HEK293 (cell line): ENCODE data around the gene MS4A10.

Experiments
- CTCF ChIA-PET: fragments of 350-600 bp; formaldehyde crosslinking; extraction: SDS; loops from one replicate; lab custom pipeline; 2021; ENCODE audit warnings: antibody characterized with exemption; lab: Yijun Ruan, JAX
- POLR2A ChIA-PET: fragments of 300-600 bp; formaldehyde crosslinking; extraction: SDS; loops from one replicate; lab custom pipeline; 2020; ENCODE audit warnings: antibody characterized with exemption, inconsistent platforms; lab: Yijun Ruan, JAX
- H3K27ac ChIP-seq: fragments of 200-500 bp; sonication (Bioruptor generic); 2 replicates; pipeline ENCODE4 v1.5.1; 2014; ENCODE audit warnings: low read depth, low read length, control low read depth, inconsistent platforms; ENCODE audit errors: extremely low read depth
- H3K36me3 ChIP-seq, 2 experiments: fragments of 200-500 bp in 1 of 2; sonication (Bioruptor generic) in 1 of 2; 1 replicate in 1 of 2; 2 replicates in 1 of 2; pipeline ENCODE4 v1.5.1; 2014 to 2017; ENCODE audit warnings: inconsistent platforms in 2 of 2, low read length in 2 of 2; ENCODE audit not compliant: control insufficient read depth in 2 of 2, insufficient read depth in 1 of 2
- H3K4me1 ChIP-seq: fragments of 200-500 bp; sonication (Bioruptor generic); 2 replicates; pipeline ENCODE4 v1.5.1; 2014; ENCODE audit warnings: mild to moderate bottlenecking, low read length, inconsistent platforms; ENCODE audit not compliant: control insufficient read depth, insufficient read depth
- H3K4me3 ChIP-seq: 2 replicates; pipeline ENCODE4 v1.5.1; 2011; ENCODE audit warnings: low read depth, mild to moderate bottlenecking, control low read depth, low read length, moderate library complexity
- H3K9me3 ChIP-seq: fragments of 200-500 bp; sonication (Bioruptor generic); 2 replicates; pipeline ENCODE4 v1.5.1; 2014; ENCODE audit warnings: low read depth, low read length, inconsistent platforms; ENCODE audit not compliant: control insufficient read depth, insufficient read depth
- KLF16 ChIP-seq: fragments of 450-650 bp; formaldehyde crosslinking; IDR thresholded peaks from 2 replicates; pipeline ENCODE4 v1.5.1; 2017; ENCODE audit warnings: missing biosample characterization, missing genetic modification characterization
- KLF8 ChIP-seq: fragments of 450-650 bp; formaldehyde crosslinking; IDR thresholded peaks from 2 replicates; pipeline ENCODE4 v1.5.1; 2016; ENCODE audit warnings: missing biosample characterization, missing genetic modification characterization
- PRDM4 ChIP-seq: fragments of 450-650 bp; formaldehyde crosslinking; IDR thresholded peaks from 2 replicates; pipeline ENCODE4 v1.5.1; 2017; ENCODE audit warnings: missing biosample characterization, missing genetic modification characterization
- SCRT2 ChIP-seq: fragments of 450-650 bp; formaldehyde crosslinking; IDR thresholded peaks from 2 replicates; pipeline ENCODE4 v1.5.1; 2016; ENCODE audit warnings: missing biosample characterization, missing genetic modification characterization
- ZBTB10 ChIP-seq: fragments of 450-650 bp; formaldehyde crosslinking; IDR thresholded peaks from 2 replicates; pipeline ENCODE4 v1.5.1; 2016; ENCODE audit warnings: missing biosample characterization, missing genetic modification characterization
- ZBTB11 ChIP-seq: fragments of 450-650 bp; formaldehyde crosslinking; conservative IDR thresholded peaks from 2 replicates; pipeline ENCODE4 v1.5.1; 2016; ENCODE audit warnings: low read depth, missing biosample characterization, missing genetic modification characterization
- ZBTB20 ChIP-seq: fragments of 450-650 bp; formaldehyde crosslinking; IDR thresholded peaks from 2 replicates; pipeline ENCODE4 v1.5.1; 2016; ENCODE audit warnings: missing biosample characterization, missing genetic modification characterization
- ZNF416 ChIP-seq: fragments of 450-650 bp; formaldehyde crosslinking; IDR thresholded peaks from 2 replicates; pipeline ENCODE4 v1.5.1; 2016; ENCODE audit warnings: missing biosample characterization, missing genetic modification characterization
- ZNF513 ChIP-seq: fragments of 450-650 bp; IDR thresholded peaks from 2 replicates; pipeline ENCODE4 v1.5.1; 2018; ENCODE audit warnings: missing biosample characterization, missing genetic modification characterization
- ZNF549 ChIP-seq: fragments of 450-650 bp; IDR thresholded peaks from 2 replicates; pipeline ENCODE4 v1.5.1; 2018; ENCODE audit warnings: missing biosample characterization, missing genetic modification characterization, mild to moderate bottlenecking, inconsistent platforms, moderate library complexity
- ZNF561 ChIP-seq: fragments of 450-650 bp; IDR thresholded peaks from 2 replicates; pipeline ENCODE4 v1.5.1; 2018; ENCODE audit warnings: missing biosample characterization, missing genetic modification characterization, borderline replicate concordance
- ZNF600 ChIP-seq: fragments of 450-650 bp; formaldehyde crosslinking; IDR thresholded peaks from 2 replicates; pipeline ENCODE4 v1.5.1; 2016; ENCODE audit warnings: missing biosample characterization, missing genetic modification characterization

MS4A10 gene

GRCh38 chr11:60762851-60763691, 22.1 kb upstream of the MS4A10 start (continued):
- no peak for TF ChIP-seq ZBTB11 (tag by site-specific recombination)

GRCh38 chr11:60763692-60764369, 21.3 kb upstream of the MS4A10 start:
- Histone ChIP-seq H3K36me3 (no peaks in the 10 kb centered on the region), H3K4me3 (no peak overlapping the region), H3K27ac (no peak overlapping the region)
- CTCF ChIA-PET, result interaction anchor here (1.1 to 5.2 kb wide), 8 partner anchors 7 to 62 kb away, joined by 4 to 34 read pairs (median 6); partner anchors contain the start of gene MS4A15
- TF ChIP-seq KLF16 (tag by site-specific recombination) (no peak), ZNF561 (tag by site-specific recombination) (no peak)
- TF ChIP-seq, all 188 proteins: peak for 0
- no peaks in the 10 kb centered on the region for H3K4me1 ChIP-seq
- POLR2A ChIA-PET, result interaction anchor here (1.1 to 1.5 kb wide), 2 partner anchors 11 to 150 kb away, joined by 3 read pairs; partner anchors contain the start of gene TMEM109
- no peaks in the 10 kb centered on the region for H3K9me3 ChIP-seq

GRCh38 chr11:60764879-60765278, 20.3 kb upstream of the MS4A10 start:
- Histone ChIP-seq H3K4me1 (no peaks in the 10 kb centered on the region), H3K36me3 (no peaks in the 10 kb centered on the region), H3K27ac (no peak overlapping the region), H3K9me3 (no peaks in the 10 kb centered on the region), H3K4me3 (no peak overlapping the region)
- ChIA-PET POLR2A (interaction anchor here (1.5 kb wide), 1 partner anchor 149 kb away, joined by 3 read pairs; the partner anchor contains the start of gene TMEM109), CTCF (interaction anchor here (0.6 to 5.2 kb wide), 5 partner anchors 8 to 36 kb away, joined by 5 to 34 read pairs (median 7); partner anchors contain the start of gene MS4A15)
- TF ChIP-seq ZBTB10 (tag by site-specific recombination), result no peak
- TF ChIP-seq ZNF549, result peak; percentile 51
- no peak for TF ChIP-seq ZNF416 (tag by site-specific recombination)
- no peak for TF ChIP-seq SCRT2 (tag by site-specific recombination)

GRCh38 chr11:60765355-60765754, 19.8 kb upstream of the MS4A10 start:
- ChIA-PET CTCF (interaction anchor here (0.6 to 5.2 kb wide), 7 partner anchors 8 to 420 kb away, joined by 3 to 34 read pairs (median 5); partner anchors contain the start of gene MS4A15), POLR2A (interaction anchor here (1.5 kb wide), 1 partner anchor 148 kb away, joined by 3 read pairs; the partner anchor contains the start of gene TMEM109)
- H3K4me1 ChIP-seq, result no peaks in the 10 kb centered on the region

More at GRCh38 chr11:60765355-60765754, 19.8 kb upstream of the MS4A10 start:
- Histone ChIP-seq H3K36me3 (no peaks in the 10 kb centered on the region), H3K4me3 (no peak overlapping the region), H3K9me3 (no peaks in the 10 kb centered on the region), H3K27ac (no peak overlapping the region)
- TF ChIP-seq ZNF513 (tag by site-specific recombination), result peak; percentile 40; the same call in 1 of the 2 replicates
- TF ChIP-seq PRDM4 (tag by site-specific recombination), result no peak
- TF ChIP-seq ZNF600 (tag by site-specific recombination), result no peak
- no peak for TF ChIP-seq ZBTB20 (tag by site-specific recombination)
- no peak for TF ChIP-seq KLF8 (tag by site-specific recombination)
